H1 (cell line): Measurements from ENCODE around the gene APLP2. TPM values are rescaled to one million over a fixed set of nuclear protein-coding genes. Genes with fewer than 3 reads are reported as not detected.

Experiments
- CBX8 ChIP-seq: fragments of 300-800, 300-1000 bp; sonication (generic); IDR thresholded peaks from 2 replicates; pipeline ENCODE4 v1.7.1; 2016; ENCODE audit warnings: low read depth, low read length, borderline replicate concordance
- CHD7 ChIP-seq: fragments of 300-600 bp; sonication (generic); IDR thresholded peaks from 2 replicates; pipeline ENCODE4 v1.7.1; 2012; ENCODE audit warnings: low read length, moderate library complexity, mild to moderate bottlenecking, inconsistent platforms; ENCODE audit not compliant: insufficient replicate concordance
- RNF2 ChIP-seq: fragments of 200-900, 300-1000 bp; sonication (generic); IDR thresholded peaks from 2 replicates; pipeline ENCODE4 v1.7.1; 2016; ENCODE audit warnings: borderline replicate concordance, low read depth, mild to moderate bottlenecking, antibody characterized with exemption, low read length; ENCODE audit not compliant: poor library complexity, severe bottlenecking; ENCODE audit errors: missing control alignments
- RXRA ChIP-seq: IDR thresholded peaks from 2 replicates; pipeline ENCODE4 v1.6.1; 2011; ENCODE audit warnings: low read depth, mild to moderate bottlenecking, low read length, moderate library complexity; ENCODE audit not compliant: insufficient read depth
- polyA plus RNA-seq, 7 experiments: library from polyadenylated mRNA; depleted of rRNA in 3 of 7; stranded (reverse) in 5 of 7; unstranded in 2 of 7; fragments of >200 nt in 5 of 7; fragments of 200-250 nt in 2 of 7; gene quantifications; 1 replicate in 5 of 7; 2 replicates in 1 of 7; 4 replicates in 1 of 7; pipeline versions ENCODE4 v1.2.1 to v1.2.3, GENCODE V29; 2011 to 2013; ENCODE audit warnings: missing spikeins in 2 of 7, mixed read lengths in 2 of 7
- total RNA-seq: library from RNA; stranded (reverse); fragmentation: NEBNext Ultra II Directional; extraction: Animal tissue kit (Norgen Biotek cat#: 25700); gene quantifications from 2 replicates; pipeline ENCODE4 v1.2.1, GENCODE V29; 2021
- TF ChIP-seq, protein P1 (sequence below): IDR thresholded peaks from 2 replicates; pipeline ENCODE4 v1.6.1; 2012; ENCODE audit warnings: low read length, inconsistent platforms

The APLP2 gene
- total and polyA plus RNA-seq, 2 of the 8 experiments (the other 6 are each of a cell fraction or from before 2014, with no cell fraction given) = 222 to 315 TPM

GRCh38 chr11:130136107-130136506 lies 66.4 kb downstream of the APLP2 start (continued):
- TF ChIP-seq CHD7 = no peak
- TF ChIP-seq, protein P1, sequence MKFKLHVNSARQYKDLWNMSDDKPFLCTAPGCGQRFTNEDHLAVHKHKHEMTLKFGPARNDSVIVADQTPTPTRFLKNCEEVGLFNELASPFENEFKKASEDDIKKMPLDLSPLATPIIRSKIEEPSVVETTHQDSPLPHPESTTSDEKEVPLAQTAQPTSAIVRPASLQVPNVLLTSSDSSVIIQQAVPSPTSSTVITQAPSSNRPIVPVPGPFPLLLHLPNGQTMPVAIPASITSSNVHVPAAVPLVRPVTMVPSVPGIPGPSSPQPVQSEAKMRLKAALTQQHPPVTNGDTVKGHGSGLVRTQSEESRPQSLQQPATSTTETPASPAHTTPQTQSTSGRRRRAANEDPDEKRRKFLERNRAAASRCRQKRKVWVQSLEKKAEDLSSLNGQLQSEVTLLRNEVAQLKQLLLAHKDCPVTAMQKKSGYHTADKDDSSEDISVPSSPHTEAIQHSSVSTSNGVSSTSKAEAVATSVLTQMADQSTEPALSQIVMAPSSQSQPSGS = no peak
- no peak for TF ChIP-seq RNF2
- TF ChIP-seq CBX8 = no peak
- no peak for TF ChIP-seq RXRA
